SKM-1 treated with dmso at 0.1 percent for 144 hours (cell line): Measurements from ENCODE around the gene KRTAP10-3.
"Not testable (repeated sequence)": the region's sequence is repeated elsewhere in the genome, so short reads cannot be mapped to it uniquely, and the experiment has no call there.

Source experiments
- DNase-seq: peaks from one replicate; lab custom pipeline; 2025; ENCODE audit not compliant: unreplicated experiment; lab: John Stamatoyannopoulos, UW

The KRTAP10-3 gene, protein sequence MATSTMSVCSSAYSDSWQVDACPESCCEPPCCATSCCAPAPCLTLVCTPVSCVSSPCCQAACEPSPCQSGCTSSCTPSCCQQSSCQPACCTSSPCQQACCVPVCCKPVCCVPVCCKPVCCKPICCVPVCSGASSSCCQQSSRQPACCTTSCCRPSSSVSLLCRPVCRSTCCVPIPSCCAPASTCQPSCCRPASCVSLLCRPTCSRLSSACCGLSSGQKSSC

DNA sequence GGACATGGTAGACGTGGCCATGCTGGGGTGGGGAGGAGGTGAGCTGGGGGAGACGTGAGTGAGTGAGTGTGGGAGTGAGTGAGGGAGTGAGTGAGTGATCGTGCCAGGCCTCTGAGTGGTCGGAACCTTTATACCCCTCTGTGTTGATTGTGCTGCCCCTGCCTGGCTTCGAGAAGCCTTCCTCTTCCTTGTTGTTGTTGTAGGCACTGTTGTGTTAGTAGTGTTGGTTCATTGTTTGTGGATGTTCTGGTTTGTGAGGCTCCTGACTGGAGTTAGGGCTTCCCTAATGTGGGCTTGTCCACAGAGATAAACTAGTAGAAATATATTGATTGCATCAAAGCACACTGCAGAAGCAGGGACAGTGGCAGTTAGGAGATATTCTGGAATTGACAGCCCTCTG, at the start of gene KRTAP10-3:
Gene KRTAP10-3, minus strand, starts transcription at position 101 of the 400 bp plus-strand sequence. Its CDS starts 80 bp downstream, at position 21.
- DNase-seq, result no peak

DNA sequence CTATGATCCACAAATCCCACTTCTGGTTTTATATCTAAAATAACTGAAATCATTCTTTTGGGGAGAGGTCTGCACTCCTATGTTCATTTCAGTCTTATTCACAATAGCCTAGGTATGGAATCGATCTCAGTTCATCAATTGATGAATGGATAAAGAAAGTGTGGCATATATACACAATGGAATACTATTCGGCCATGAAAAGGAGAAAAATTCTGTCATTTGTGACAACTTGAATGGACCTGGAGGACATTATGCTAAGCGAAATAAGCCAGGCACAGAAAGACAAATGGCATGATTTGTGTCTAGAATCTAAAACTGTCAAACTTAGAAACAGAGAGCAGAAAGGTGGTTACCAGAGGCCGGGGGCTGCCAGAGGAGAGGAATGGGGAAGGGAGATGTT, 47.9 kb upstream of the KRTAP10-3 start:
- DNase-seq, result no peak

DNA sequence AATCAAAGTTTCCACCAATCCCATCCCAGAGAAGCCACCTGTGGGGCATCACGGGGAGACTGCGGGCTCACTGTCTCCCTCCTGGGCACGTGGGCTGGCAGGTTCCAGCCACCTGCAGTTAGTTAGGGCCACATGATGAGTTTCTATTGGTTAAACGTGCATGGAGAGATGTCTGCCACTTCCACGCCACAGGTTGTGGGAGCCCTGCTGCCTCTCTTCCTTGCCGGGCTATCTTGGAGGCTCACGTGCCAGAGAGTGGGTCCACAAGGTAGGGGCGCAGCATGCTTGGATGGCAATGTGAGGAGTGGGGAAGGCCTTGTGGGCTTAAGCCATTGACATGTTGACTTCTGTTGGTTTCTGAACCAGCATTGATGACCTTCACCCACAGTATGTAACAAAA, 45.3 kb upstream of the KRTAP10-3 start:
- DNase-seq, result no peak

DNA sequence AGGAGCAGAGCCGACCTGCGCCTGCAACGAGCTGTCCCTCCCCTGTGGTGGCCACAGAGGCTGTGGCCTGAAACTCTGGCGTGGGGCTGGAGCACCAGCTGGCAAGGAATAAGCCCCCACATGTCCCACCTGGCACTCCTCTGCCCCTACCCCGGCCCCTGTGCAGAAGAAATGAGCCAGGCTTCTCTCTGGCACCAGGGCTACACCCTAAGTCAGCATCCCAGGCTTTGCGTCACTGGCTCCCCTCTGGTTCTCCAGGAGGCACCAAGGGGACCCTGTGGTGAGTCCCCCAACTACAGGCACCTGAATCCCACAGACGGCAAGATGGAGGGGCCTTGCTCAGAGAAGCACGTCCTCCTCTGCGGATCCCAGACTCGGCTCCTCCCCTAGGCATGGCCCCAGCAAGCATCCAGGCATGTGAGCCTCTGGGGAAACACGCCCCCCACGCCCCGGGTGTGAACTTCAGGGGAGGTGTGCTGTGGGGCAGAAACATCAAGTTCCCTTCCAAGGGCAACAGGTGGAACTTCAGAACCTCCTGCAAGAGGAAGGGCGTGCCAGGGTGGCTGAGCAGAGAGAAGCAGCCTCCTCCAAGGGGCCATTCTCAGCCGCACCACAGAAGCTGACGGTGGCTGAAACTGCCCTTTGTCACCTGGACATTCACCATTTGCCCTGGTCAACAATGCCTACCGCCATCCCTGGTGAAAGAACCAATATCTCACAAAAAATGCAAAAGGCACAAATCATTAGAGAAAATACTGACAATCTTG, 44.7 kb upstream of the KRTAP10-3 start:
- DNase-seq, result no peak

DNA sequence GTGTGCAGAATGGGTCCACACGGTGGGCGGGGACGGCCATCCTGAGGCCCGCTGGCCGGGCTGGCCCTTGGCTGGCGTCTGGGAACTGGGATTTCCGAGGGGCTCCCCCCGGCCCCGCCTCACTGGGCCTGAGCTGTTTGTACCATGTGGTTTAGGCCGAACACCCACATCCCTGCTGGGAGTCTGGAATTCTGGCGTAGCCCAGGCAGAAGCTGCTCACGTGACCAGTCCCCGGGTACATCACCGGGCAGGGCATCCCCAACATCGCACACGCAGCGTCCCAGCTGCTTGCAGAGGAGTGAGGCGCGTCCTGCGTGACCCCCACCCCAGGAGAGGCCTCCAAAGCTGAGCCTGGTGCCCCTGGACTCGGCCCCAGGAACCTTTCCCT, 43.9 kb upstream of the KRTAP10-3 start:
- no peak for DNase-seq

DNA sequence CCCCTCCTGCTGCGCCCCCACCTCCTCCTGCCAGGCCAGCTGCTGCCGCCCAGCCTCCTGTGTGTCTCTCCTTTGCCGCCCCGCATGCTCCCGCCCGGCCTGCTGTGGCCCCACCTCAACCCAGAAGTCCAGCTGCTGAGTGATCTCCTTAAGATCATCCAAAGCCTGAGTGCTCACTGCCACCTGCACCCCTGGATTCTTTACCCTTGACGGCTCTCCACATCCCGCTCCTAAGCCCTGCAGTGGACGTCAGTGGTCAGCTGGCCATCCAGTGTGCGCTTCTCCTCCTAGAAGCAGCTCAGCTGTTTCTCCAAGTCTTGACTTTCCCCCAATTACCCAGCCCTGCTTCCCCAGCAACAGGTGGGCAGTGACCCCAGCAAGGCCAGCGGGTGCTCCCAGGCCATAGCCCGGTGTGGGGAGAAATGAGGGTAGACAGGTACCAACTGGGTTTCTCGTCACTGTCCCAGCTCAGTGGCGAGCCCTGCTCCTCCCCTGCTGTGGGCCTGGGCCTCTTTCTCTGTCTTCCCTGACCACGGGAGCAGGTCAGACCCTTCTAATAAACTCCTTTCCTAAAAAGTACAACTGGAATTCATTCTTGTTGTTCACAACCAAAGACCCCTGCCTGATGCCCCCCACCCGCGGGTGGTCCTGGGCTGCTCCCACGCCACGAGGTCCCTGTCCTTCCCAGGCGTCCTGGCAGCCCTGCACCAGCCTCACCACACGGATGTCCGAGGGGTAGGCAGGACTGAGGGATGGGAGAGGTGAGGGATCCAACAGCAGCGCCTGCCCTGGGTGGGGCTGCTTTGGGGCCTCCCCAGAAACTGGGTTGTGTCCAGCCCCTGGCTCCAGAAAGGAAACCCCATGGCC, 43.2 kb upstream of the KRTAP10-3 start:
- DNase-seq, result no peak

DNA sequence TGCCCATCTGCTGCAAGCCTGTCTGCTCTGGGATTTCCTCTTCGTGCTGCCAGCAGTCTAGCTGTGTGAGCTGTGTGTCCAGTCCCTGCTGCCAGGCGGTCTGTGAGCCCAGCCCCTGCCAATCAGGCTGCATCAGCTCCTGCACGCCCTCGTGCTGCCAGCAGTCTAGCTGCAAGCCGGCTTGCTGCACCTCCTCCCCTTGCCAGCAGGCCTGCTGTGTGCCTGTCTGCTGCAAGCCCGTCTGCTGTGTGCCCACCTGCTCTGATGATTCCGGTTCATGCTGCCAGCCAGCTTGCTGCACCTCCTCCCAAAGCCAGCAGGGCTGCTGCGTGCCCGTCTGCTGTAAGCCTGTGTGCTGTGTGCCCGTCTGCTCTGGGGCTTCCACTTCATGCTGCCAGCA, 42.5 kb upstream of the KRTAP10-3 start:
- not testable (repeated sequence) for DNase-seq

DNA sequence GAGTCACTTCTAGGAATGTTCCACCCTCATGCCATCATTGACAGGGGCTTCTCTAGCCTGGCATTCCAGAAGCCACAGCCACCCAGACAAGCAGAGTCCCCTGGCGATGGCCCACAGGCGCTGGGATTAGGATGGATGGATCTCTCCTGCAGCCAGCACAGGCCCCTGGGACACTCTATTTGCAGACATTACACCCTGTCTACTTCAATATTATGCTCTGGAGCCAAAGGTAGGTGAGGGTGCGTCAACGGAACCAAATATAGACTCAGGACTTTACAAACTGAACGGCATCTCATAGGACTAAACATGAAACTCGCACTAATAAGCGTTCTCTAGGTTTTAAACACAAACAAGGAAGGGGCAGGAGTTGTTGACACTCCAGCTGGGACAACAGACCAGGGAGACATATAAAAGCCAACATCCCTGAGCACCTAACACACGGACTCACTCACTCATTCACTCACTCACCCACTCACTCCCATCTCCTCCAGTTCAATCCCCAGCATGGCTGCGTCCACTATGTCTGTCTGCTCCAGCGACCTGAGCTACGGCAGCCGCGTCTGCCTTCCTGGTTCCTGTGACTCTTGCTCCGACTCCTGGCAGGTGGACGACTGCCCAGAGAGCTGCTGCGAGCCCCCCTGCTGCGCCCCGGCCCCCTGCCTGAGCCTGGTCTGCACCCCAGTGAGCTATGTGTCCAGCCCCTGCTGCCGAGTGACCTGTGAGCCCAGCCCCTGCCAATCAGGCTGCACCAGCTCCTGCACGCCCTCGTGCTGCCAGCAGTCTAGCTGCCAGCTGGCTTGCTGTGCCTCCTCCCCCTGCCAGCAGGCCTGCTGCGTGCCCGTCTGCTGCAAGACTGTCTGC, 41.8 kb upstream of the KRTAP10-3 start, which contains the start of gene KRTAP10-7:
Gene KRTAP10-7, plus strand, starts transcription at position 480 of the 861 bp plus-strand sequence. Its CDS starts 25 bp downstream, at position 505.
- not testable (repeated sequence) for DNase-seq

DNA sequence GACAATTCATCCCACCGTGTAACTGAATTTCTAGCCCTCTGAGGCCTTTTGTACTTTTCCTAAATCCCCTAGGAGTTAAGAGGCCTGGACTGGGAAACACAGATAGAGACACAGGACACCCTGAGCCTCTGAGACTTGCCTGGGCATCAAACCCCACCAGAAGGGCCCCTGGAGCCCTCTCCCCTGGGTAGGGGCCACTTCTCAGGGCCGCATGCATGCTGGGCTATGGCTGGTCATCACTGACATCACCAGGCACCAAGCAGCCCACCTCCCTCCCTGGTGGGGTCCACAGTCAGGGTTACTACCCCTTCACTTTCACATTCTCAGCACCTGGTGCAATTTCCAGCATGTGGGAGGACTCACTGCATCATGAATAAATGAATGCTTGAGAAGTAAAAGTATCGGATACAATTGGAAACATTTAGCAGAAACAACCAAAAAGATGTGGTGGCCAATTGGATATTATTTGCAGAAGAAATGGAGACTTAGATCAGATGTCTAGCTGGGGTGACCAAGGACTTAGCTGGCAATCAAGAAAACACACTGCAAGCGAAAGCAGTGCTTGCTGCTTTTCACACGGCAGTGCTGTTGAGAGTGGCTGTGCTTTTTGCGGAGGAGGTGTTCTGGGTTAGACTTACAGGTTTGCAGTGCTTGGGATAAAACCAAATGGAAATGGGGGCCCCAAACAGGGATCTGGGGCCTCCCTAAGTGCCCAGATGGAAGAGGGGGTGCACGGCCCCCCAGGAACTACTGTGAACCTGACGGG, 40.9 kb upstream of the KRTAP10-3 start:
- no peak for DNase-seq

DNA sequence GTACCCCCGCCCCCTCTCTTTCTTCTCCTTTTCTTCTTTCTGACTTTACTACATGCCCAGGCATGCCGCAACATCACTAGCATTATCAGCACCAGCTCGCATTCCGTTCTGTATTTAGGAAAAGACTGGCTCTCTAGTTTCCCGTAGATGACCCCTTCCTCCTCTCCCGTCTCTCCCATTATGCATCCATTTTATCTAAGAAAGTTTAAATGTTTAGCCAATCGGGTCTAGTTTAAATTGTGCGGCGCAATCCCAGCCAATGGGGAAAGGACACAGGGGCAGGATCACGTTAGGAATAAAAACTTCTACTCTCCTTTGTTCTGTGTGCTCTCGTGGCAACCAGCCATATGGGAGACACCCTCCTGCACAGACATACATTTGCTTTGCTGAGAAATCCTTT, 39.5 kb upstream of the KRTAP10-3 start:
- DNase-seq, result no peak

DNA sequence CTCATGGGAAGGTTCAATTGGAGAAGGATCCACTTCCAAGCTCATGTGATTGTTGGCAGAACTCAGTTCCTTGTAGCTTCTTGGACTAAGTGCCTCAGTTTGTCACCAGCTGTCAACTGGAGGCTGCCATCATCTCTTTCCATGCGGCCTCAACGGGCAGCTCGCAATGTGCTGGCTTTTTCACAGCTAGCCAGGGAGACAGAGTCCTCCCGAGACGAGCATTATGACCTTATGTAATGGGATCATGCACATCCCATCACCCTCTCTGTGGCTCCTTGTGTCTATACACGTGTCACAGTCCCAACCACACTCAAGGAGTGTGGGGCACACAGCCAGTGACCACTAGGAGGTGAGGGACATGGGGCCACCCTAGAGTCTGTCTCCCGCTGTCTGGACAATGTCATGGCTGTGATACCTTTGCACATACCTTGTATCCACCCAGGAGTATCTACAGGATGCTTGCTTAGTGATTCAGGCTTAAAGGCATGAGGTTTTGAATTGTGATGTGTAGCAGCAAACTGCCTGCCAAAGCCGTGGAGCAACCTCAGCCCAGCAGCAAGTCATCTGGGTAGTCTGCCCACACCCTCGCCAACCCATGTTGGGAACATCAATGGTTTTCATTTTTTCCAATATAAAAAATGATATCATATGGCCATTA, 37.6 kb upstream of the KRTAP10-3 start:
- no peak for DNase-seq

DNA sequence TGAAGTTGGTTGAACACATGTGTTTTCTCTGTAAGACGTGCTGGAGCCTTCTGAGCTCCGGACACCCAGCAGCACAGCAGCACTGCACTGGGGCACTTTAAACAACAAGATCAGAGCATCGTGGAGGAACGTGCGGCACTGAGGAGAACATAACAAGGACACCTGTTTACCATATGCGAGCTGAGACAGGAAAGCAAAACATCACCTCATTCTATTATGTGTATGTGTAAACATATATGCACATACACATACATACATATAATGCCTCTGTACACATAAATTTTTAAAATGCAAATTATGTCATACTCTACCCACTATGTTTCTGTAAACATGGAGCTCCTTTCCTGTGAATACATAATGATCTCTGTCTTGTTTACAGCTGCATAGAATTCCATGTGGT, 36.9 kb upstream of the KRTAP10-3 start:
- no peak for DNase-seq

DNA sequence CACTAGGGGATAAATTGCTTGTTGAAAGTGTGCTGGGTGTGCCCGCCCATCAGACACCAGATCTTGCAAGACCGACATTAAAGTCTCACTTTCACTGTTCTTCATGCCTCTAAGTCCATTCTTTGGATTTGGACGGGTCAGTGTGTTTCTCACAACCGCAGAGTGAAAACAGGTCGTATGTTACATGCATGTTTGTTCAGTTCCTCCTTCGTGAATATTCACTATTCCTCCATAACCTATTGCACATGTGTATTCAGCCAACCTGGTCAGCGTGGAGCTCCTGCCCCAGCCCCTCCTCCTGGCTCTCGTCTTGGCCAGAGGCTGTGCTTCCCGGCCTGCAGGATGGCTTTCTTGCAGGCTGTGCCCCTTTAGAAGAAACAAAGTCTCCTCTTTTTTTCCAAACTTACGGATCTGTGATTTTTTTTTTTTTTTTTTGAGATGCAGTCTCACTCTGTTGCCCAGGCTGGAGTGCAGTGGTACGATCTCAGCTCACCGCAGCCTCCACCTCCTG, 35.9 kb upstream of the KRTAP10-3 start:
- DNase-seq, result no peak

DNA sequence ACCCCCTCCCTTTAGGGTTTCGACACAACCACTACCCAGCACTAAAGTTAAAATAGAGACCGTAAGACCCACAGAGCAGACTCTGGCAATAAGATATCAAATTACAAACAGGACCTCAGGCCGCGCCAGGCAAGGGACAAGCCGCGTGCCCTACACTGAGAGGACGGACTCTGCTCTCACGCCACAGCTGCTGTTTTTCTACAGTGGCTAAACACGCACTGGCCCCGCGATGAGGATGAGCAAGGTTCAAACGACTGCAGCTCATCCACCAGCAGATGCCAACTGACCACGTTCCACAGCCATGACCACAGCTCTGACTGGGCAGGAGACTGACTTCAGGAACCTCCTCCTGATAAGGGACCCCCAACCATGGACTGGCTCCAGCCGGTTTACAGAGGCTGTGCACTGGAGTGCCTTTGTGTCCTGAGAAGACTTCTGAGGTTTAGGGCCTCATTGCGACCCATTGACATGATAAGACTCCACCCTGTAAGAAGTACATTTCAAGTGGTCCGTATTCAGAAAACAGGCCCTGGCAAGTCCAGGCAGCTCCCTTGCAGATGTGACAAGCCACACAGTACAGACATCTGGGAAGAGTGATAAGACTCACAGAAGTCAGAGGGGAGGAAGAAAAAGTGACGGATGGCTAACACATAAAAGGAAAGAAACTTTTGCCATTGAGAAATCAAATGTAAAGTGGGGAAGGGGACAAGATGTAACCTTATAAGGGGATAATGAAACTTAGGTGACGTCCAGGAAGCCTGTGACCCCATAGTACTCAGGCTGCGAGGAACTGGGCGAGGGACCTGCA, 35.2 kb upstream of the KRTAP10-3 start:
- no peak for DNase-seq

DNA sequence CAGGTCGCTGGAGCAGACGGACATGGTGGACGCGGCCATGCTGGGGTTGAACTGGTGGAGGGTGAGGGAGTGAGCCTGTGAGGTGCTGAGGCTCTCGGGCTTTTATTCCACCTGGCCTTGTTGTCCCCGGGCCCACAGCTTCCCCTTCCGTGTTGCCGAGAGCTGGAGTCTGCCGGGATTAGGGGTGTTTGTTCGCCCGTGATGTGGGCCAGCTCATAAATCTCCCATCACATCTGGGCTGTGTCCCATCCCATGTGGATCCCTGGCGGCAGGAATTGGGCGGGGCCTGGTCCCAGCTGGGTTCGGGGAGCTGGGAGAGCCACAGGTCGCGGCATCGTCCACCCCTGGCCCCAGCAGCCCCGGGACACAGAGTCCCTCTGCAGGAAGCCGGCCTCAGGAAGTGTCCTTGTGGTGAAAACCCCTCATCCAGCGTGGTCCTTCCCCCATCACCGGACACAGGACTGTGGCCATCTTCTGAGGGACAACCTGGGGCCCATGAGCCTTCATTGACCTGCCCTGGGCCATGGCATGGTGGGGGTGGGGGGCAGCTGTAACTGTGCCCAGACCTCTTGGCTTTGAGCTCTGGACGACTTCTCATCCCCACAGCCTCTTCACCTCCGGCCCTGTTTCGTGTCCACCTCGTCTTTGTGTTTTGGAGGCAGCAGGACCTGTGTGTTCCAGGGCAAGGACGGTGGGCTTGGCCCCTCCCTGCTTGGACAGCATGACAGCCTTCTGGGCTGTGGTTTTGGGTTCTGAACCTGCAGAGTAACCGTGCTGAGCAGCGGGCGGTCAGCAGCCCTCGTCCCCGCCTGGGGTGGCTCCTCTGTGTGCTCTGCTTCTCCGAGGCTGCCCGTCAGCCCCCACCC, 34.1 kb upstream of the KRTAP10-3 start, which contains the start of gene KRTAP10-6:
Gene KRTAP10-6, minus strand, starts transcription at position 60 of the 866 bp plus-strand sequence. Its CDS starts 21 bp downstream, at position 39.
- DNase-seq, result no peak

DNA sequence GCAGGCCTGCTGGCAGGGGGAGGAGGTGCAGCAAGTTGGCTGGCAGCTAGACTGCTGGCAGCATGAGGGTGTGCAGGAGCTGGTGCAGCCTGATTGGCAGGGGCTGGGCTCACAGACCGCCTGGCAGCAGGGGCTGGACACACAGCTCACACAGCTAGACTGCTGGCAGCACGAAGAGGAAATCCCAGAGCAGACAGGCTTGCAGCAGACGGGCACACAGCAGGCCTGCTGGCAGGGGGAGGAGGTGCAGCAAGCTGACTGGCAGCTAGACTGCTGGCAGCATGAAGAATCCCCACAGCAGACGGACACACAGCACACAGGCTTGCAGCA, 33.2 kb upstream of the KRTAP10-3 start:
- not testable (repeated sequence) for DNase-seq
